ENCODE measurements around the gene ATP5F1E. TPM values are rescaled to one million over a fixed set of nuclear protein-coding genes. Genes with fewer than 3 reads are reported as not detected.
A peak's percentile ranks its signal among the peaks of the same experiment; 100 is the strongest.
"Not testable (repeated sequence)": the region's sequence is repeated elsewhere in the genome, so short reads cannot be mapped to it uniquely, and the experiment has no call there.

Gene ATP5F1E
- total RNA-seq, 4 donors from 2014 or later = 13.3 to 57.8 (median 32.4) TPM

DNA sequence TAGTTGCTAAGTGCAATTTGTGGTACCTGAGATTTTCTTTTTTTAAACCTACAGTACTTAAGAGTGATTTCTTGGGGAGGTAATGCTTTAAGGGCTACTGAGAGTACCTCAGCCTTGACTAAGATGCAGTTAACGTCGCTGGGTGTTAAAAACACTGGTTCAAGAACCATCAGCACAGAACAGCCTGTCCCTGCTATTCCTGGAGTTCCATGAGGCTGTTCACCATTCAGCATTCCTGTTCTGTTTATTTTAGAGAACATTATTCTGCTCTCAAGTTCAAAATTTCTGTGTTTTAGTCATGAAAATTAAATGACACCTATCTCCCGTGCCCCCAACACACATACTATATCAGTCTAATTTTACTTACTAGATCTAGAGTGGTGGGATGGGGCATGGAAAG is 12.2 kb upstream of the ATP5F1E start:
- Histone ChIP-seq H3K4me1 (peaks cover 48 to 50% of the 10 kb centered on the region in 2 donors), H3K36me3 (no peaks in the 10 kb centered on the region), H3K4me3 (replicated peaks in 1 of 3) (no peak overlapping the region), H3K27ac (peak overlapping the region; percentile 84 to 94 (median 92)), H3K27me3 (no peaks in the 10 kb centered on the region), H3K9me3 (no peaks in the 10 kb centered on the region)
- intact Hi-C loops (cut with DNase I) = loop anchor here (5.0 kb wide), 1 partner anchor 152 kb away; no protein-coding TSS in a partner anchor
- DNase-seq = peak; percentile 71 to 78
- TF ChIP-seq, protein P1, sequence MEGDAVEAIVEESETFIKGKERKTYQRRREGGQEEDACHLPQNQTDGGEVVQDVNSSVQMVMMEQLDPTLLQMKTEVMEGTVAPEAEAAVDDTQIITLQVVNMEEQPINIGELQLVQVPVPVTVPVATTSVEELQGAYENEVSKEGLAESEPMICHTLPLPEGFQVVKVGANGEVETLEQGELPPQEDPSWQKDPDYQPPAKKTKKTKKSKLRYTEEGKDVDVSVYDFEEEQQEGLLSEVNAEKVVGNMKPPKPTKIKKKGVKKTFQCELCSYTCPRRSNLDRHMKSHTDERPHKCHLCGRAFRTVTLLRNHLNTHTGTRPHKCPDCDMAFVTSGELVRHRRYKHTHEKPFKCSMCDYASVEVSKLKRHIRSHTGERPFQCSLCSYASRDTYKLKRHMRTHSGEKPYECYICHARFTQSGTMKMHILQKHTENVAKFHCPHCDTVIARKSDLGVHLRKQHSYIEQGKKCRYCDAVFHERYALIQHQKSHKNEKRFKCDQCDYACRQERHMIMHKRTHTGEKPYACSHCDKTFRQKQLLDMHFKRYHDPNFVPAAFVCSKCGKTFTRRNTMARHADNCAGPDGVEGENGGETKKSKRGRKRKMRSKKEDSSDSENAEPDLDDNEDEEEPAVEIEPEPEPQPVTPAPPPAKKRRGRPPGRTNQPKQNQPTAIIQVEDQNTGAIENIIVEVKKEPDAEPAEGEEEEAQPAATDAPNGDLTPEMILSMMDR (IDR thresholded peaks at IDR 0.05) = no peak
- peak in 1 of 2 donors; percentile 49 for TF ChIP-seq POLR2A (IDR thresholded peaks at IDR 0.05)
- WGBS, 2 donors = 33 to 44% methylated on average over 3 of the region's 3 CpGs

DNA sequence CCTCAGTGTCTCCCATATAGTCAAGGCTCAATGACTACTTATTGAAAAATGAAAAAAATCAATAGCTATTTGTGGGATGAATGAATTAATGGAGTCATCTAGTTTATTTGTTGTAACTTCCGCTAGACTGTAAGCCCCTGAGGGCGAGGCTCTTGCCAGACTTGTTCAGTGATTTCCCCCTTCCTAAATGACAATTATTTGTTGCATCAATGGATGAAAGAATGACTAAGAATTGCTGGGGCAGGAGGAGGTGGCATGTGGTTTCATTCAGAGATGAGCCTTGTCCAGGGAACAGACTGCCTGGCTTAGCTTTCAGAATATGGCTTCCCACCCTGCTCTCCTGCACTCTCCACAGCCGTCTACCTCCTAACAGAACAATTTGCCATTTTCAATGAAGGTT is 11.6 kb upstream of the ATP5F1E start:
- Histone ChIP-seq H3K9me3 (no peaks in the 10 kb centered on the region), H3K36me3 (no peaks in the 10 kb centered on the region), H3K27me3 (no peaks in the 10 kb centered on the region), H3K4me3 (replicated peaks in 1 of 3) (no peak overlapping the region), H3K4me1 (peaks cover 48 to 55% of the 10 kb centered on the region in 2 donors), H3K27ac (peak overlapping the region; percentile 66 to 94 (median 92))
- TF ChIP-seq POLR2A (IDR thresholded peaks at IDR 0.05) = no peak
- TF ChIP-seq, protein P1 (IDR thresholded peaks at IDR 0.05) = no peak
- 57 to 72% methylated on average over 3 of the region's 3 CpGs for WGBS, 2 donors
- peak in 1 of 2 donors; percentile 11 for DNase-seq
- intact Hi-C loops (cut with DNase I) = loop anchor here (5.0 kb wide), 1 partner anchor 151 kb away; no protein-coding TSS in a partner anchor

DNA sequence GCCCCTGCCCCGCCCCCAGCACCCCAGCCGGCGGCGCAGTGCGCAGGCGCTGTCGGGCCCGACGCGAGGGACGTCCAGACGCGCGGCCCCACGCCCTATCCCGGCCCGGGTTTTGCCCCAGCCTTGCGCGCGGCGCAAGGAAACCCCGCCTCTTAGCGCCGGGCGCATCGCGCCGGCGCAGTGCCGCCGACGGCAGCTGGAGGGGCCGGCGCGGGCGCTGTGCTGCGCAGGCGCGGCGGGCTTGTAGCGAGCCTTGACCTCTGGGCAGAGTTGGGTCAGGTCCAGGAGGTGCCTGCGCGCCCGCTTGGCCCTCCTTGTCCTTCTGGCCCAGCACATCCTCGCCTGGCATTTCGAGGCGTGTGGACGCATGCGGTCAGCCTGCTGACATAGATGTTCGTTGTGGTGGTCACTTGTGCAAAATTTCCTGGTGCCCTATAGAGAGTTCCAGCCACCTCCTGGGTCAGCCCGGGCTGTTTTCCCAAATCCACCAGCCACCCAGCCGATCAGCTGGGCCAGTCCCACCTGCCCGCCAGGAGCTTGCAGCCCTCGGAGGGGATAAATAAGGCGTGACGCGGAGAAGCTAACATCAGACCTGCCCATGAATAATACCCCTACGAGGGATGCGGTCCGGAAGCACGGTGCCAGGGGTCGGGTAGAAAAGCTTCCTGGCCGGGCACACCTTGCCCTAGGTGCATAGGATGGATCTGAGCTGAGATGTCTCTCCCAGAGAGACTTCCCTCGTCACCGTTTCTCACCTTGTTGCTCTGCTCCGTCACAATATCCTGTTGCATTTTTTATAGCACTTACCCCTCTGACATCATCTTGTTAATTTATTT is 10.9 kb upstream of the ATP5F1E start:
- Histone ChIP-seq H3K4me1 (peaks cover 48 to 55% of the 10 kb centered on the region in 2 donors), H3K36me3 (peaks cover 0 to under 1% of the 10 kb centered on the region in 2 donors), H3K4me3 (replicated peaks in 1 of 3) (peak overlapping the region; percentile 56 to 88 (median 78)), H3K27ac (peak overlapping the region; percentile 73 to 94 (median 92)), H3K27me3 (no peaks in the 10 kb centered on the region), H3K9me3 (no peaks in the 10 kb centered on the region)
- 43 to 75% methylated on average over 14 to 22 of the region's 66 CpGs for WGBS, 2 donors
- DNase-seq = peak; percentile 94 to 97
- TF ChIP-seq, protein P1 (IDR thresholded peaks at IDR 0.05) = no peak
- TF ChIP-seq POLR2A (IDR thresholded peaks at IDR 0.05) = peak in 1 of 2 donors; percentile 77
- intact Hi-C loops (cut with DNase I) = loop anchor here (5.0 kb wide), 1 partner anchor 151 kb away; no protein-coding TSS in a partner anchor

DNA sequence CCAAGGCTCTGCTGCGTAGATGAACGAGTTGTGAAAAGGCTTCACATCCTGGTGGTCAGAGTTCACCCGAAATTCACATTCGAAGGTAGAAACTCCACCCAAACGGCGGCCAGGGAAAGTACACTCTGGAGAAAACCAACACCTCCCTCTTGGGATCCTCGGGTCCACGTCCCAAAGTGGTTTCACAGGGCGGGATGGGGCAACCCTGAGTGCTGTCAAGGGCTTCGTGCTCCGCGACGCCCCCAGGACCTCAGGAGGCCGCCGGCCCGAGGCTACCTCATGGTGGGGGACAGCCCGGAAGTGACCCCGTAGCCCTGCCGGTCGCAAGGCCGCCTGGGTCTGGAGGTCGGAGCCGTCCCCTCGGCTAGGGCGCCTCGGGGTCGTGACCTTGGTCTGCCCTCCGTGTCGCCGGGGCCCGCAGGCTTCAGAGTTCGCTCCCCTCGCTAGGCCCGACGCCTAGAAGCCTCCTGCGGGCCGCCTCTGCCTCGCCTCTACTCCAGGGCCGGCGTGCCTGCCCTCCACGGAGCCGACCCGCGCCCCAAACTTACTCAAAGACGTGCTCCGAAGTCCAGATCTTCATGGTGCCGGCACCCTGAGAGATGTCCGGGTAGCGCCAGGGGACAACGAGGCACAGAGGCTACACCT is 10.1 kb upstream of the ATP5F1E start, which contains the start of gene PRELID3B:
TSS of gene PRELID3B (minus strand) at position 636 of the 645 bp plus-strand sequence. CDS start at position 580, 56 bp downstream.
- TF ChIP-seq POLR2A (IDR thresholded peaks at IDR 0.05) = no peak
- TF ChIP-seq, protein P1 (IDR thresholded peaks at IDR 0.05) = no peak
- H3K27ac ChIP-seq = peak within 1 kb of the TSS; percentile 73 to 94 (median 92)
- WGBS, 2 donors = 7 to 14% methylated on average over 8 to 21 of the region's 50 CpGs
- peak; percentile 22 to 31 for DNase-seq
- H3K4me3 ChIP-seq (replicated peaks in 1 of 3) = peak within 1 kb of the TSS; percentile 56 to 88 (median 78)
- intact Hi-C loops (cut with DNase I) = loop anchor here (5.0 kb wide), 1 partner anchor 150 kb away; no protein-coding TSS in a partner anchor
- H3K27me3 ChIP-seq = no peaks in the 10 kb centered on the region
- peaks cover 6 to 8% of the 10 kb centered on the region in 2 donors for H3K36me3 ChIP-seq
- H3K4me1 ChIP-seq = peaks cover 48 to 55% of the 10 kb centered on the region in 2 donors
- no peaks in the 10 kb centered on the region for H3K9me3 ChIP-seq

DNA sequence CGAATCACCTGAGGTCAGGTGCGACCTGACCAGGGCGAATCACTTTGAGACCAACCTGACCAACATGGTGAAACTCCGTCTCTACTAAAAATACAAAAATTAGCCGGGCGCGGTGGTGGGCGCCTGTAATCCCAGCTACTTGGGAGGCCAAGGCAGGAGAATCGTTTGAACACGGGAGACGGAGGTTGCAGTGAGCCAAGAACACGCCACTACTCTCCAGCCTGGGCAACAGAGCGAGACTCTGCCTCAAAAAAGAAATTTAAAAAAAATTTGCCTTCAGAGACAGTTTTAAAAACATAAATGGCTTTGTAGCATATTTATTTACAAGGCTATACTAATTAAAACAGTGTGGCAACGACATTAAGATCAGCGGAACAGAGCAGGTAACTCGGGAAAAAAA is 9.4 kb upstream of the ATP5F1E start:
- H3K4me1 ChIP-seq = peaks cover 48 to 55% of the 10 kb centered on the region in 2 donors
- H3K4me3 ChIP-seq (replicated peaks in 1 of 3) = peak overlapping the region in 2 of 3 donors; percentile 78 to 88
- not testable (repeated sequence) for H3K27me3 ChIP-seq, DNase-seq, H3K9me3 ChIP-seq
- intact Hi-C loops (cut with DNase I) = loop anchor here (5.0 kb wide), 1 partner anchor 149 kb away; no protein-coding TSS in a partner anchor
- peak overlapping the region in 2 of 3 donors; percentile 90 to 92 for H3K27ac ChIP-seq
- 89 to 94% methylated on average over 16 of the region's 16 CpGs for WGBS, 2 donors
- H3K36me3 ChIP-seq = peaks cover 12 to 13% of the 10 kb centered on the region in 2 donors
